Liver (tissue), 9 donors: Measurements from ENCODE around the gene ZNF488. TPM values are rescaled to one million over a fixed set of nuclear protein-coding genes. Genes with fewer than 3 reads are reported as not detected.

Source experiments
- DNase-seq: peaks from one replicate; pipeline ENCODE4 v3.0.0-alpha.2; 2017; ENCODE audit warnings: low spot score
- H3K27ac ChIP-seq, 2 donors: one replicate each; pipeline ENCODE4 v1.7.0; 2013; ENCODE audit warnings: inconsistent platforms in 2 of 2, low read length in 2 of 2, control low read depth in 1 of 2, low read depth in 1 of 2, mild to moderate bottlenecking in 1 of 2
- H3K27me3 ChIP-seq, 4 donors: one replicate each; pipeline versions ENCODE4 v1.6.1 to v1.7.0; 2013; ENCODE audit warnings: low read length in 3 of 4, inconsistent platforms in 1 of 4, mild to moderate bottlenecking in 1 of 4, moderate library complexity in 1 of 4; ENCODE audit not compliant: control insufficient read depth in 4 of 4, insufficient read depth in 4 of 4
- H3K36me3 ChIP-seq, 4 donors: one replicate each; pipeline versions ENCODE4 v1.6.1 to v1.7.0; 2013; ENCODE audit warnings: low read length in 3 of 4, mild to moderate bottlenecking in 3 of 4, low read depth in 1 of 4, moderate library complexity in 1 of 4; ENCODE audit not compliant: control insufficient read depth in 4 of 4, insufficient read depth in 3 of 4
- H3K4me1 ChIP-seq, 4 donors: one replicate each; pipeline versions ENCODE4 v1.6.1 to v1.7.0; 2013; ENCODE audit warnings: low read length in 3 of 4, mild to moderate bottlenecking in 3 of 4, moderate library complexity in 1 of 4; ENCODE audit not compliant: control insufficient read depth in 4 of 4, insufficient read depth in 4 of 4
- H3K4me3 ChIP-seq, 3 donors: one replicate each; pipeline versions ENCODE4 v1.6.1 to v1.7.0; 2013; ENCODE audit warnings: low read length in 3 of 3, control low read depth in 1 of 3, low read depth in 1 of 3, mild to moderate bottlenecking in 1 of 3
- H3K9ac ChIP-seq, 2 donors: one replicate each; pipeline ENCODE4 v1.7.0; 2013; ENCODE audit warnings: low read length in 2 of 2, mild to moderate bottlenecking in 2 of 2, moderate library complexity in 2 of 2, control low read depth in 1 of 2, low read depth in 1 of 2
- H3K9me3 ChIP-seq, 4 donors: one replicate each; pipeline versions ENCODE4 v1.6.1 to v1.7.0; 2013; ENCODE audit warnings: low read length in 3 of 4; ENCODE audit not compliant: control insufficient read depth in 4 of 4
- ATF3 ChIP-seq: IDR thresholded peaks from 2 replicates; pipeline ENCODE4 v1.6.1; 2016; ENCODE audit warnings: antibody characterized with exemption
- CTCF ChIP-seq: fragments of 150-350 bp; IDR thresholded peaks from 2 replicates; pipeline ENCODE4 v1.5.1; 2017; ENCODE audit warnings: improper control_type of control experiment, low read depth, low read length; ENCODE audit not compliant: missing input control
- EGR1 ChIP-seq, 2 donors: IDR thresholded peaks; 2 replicates each; pipeline ENCODE4 v1.6.1; 2016 to 2018; ENCODE audit warnings: antibody characterized with exemption in 2 of 2, low read depth in 2 of 2
- FOXA1 ChIP-seq: IDR thresholded peaks from 2 replicates; pipeline ENCODE4 v1.6.1; 2016; ENCODE audit warnings: antibody characterized with exemption
- FOXA2 ChIP-seq: IDR thresholded peaks from 2 replicates; pipeline ENCODE4 v1.6.1; 2016; ENCODE audit warnings: antibody characterized with exemption
- GABPA ChIP-seq, 2 donors: IDR thresholded peaks in 1 of 2; conservative IDR thresholded peaks in 1 of 2; 2 replicates each; pipeline ENCODE4 v1.6.1; 2016; ENCODE audit warnings: antibody characterized with exemption in 2 of 2, mild to moderate bottlenecking in 1 of 2, moderate library complexity in 1 of 2
- HNF4A ChIP-seq, 2 donors: conservative IDR thresholded peaks; 2 replicates each; pipeline ENCODE4 v1.6.1; 2016; ENCODE audit warnings: antibody characterized with exemption in 2 of 2, mild to moderate bottlenecking in 2 of 2
- HNF4G ChIP-seq: IDR thresholded peaks from 2 replicates; pipeline ENCODE4 v1.6.1; 2016; ENCODE audit warnings: antibody characterized with exemption
- JUND ChIP-seq, 2 donors: IDR thresholded peaks; 2 replicates each; pipeline ENCODE4 v1.6.1; 2016; ENCODE audit warnings: antibody characterized with exemption in 2 of 2
- MAX ChIP-seq: IDR thresholded peaks from 2 replicates; pipeline ENCODE4 v1.6.1; 2016; ENCODE audit warnings: antibody characterized with exemption
- NR2F2 ChIP-seq: IDR thresholded peaks from 2 replicates; pipeline ENCODE4 v1.6.1; 2016; ENCODE audit warnings: antibody characterized with exemption
- RAD21 ChIP-seq, 2 donors: IDR thresholded peaks; 2 replicates each; pipeline ENCODE4 v1.6.1; 2016; ENCODE audit warnings: antibody characterized with exemption in 2 of 2, mild to moderate bottlenecking in 2 of 2
- REST ChIP-seq: IDR thresholded peaks from 2 replicates; pipeline ENCODE4 v1.6.1; 2016; ENCODE audit warnings: antibody characterized with exemption, mild to moderate bottlenecking
- RXRA ChIP-seq, 2 donors: IDR thresholded peaks; 2 replicates each; pipeline ENCODE4 v1.6.1; 2017 to 2018; ENCODE audit warnings: antibody characterized with exemption in 2 of 2, mild to moderate bottlenecking in 1 of 2
- SP1 ChIP-seq: IDR thresholded peaks from 2 replicates; pipeline ENCODE4 v1.6.1; 2018; ENCODE audit warnings: antibody characterized with exemption, mild to moderate bottlenecking
- TAF1 ChIP-seq: conservative IDR thresholded peaks from 2 replicates; pipeline ENCODE4 v1.6.1; 2016; ENCODE audit warnings: antibody characterized with exemption, mild to moderate bottlenecking
- YY1 ChIP-seq: IDR thresholded peaks from 2 replicates; pipeline ENCODE4 v1.6.1; 2016; ENCODE audit warnings: antibody characterized with exemption, mild to moderate bottlenecking
- ZBTB33 ChIP-seq: IDR thresholded peaks from 2 replicates; pipeline ENCODE4 v1.6.1; 2016; ENCODE audit warnings: antibody characterized with exemption
- WGBS: extraction: QIAGEN DNeasy Blood & Tissue Kit; methylation state at CpG from one replicate; pipeline ENCODE4 v1.1.7; 2013; 5-methylcytosine and 5-hydroxymethylcytosine counted together
- polyA plus RNA-seq, 2 donors: library from polyadenylated mRNA; stranded (reverse) in 1 of 2; unstranded in 1 of 2; fragments of 200-250 nt in 1 of 2; fragments of >200 nt in 1 of 2; fragmentation: Nextera tagmentation in 1 of 2; extraction: Ambion mirVana in 1 of 2; gene quantifications; one replicate each; pipeline versions ENCODE4 v1.2.1 to v1.2.3, GENCODE V29; 2013 to 2015
- total RNA-seq, 2 donors: library from RNA; depleted of rRNA; stranded (reverse); fragments of >200 nt; gene quantifications; one replicate each; pipeline ENCODE4 v1.2.3, GENCODE V29; 2014
- donor health status: healthy.
- donor health status: healthy.
- donor health status: healthy.
- donor health status: healthy.
- donor health status: healthy.

ZNF488 gene
- total and polyA plus RNA-seq, 4 donors = 0.02 to 0.09 TPM; not detected in 2

GRCh38 chr10:47361293-47361692 lies 22.8 kb downstream of the ZNF488 start:
- 63% methylated on average over 9 of the region's 9 CpGs for WGBS
- no peak overlapping the region for H3K4me3 ChIP-seq
- H3K27me3 ChIP-seq = no peaks in the 10 kb centered on the region
- no peaks in the 10 kb centered on the region for H3K4me1 ChIP-seq
- no peaks in the 10 kb centered on the region for H3K36me3 ChIP-seq
- peak; percentile 58 for DNase-seq
- no peaks in the 10 kb centered on the region for H3K9me3 ChIP-seq
- H3K27ac ChIP-seq = no peak overlapping the region
- H3K9ac ChIP-seq = no peak overlapping the region
- no peak for TF ChIP-seq TAF1
- TF ChIP-seq ATF3 = no peak
- TF ChIP-seq CTCF = peak; percentile 44
- peak; percentile 38 to 64 for TF ChIP-seq RAD21 (IDR thresholded peaks at IDR 0.05)
- no peak for TF ChIP-seq EGR1 (IDR thresholded peaks at IDR 0.05; ENCODE audit: low read depth in 2 of 2)
- no peak for TF ChIP-seq JUND (IDR thresholded peaks at IDR 0.05)

GRCh38 chr10:47360419-47361040 lies 23.6 kb downstream of the ZNF488 start:
- DNase-seq = no peak

More at GRCh38 chr10:47360419-47361040, 23.6 kb downstream of the ZNF488 start:
- TF ChIP-seq REST (no peak), FOXA1 (no peak), YY1 (no peak), JUND (IDR thresholded peaks at IDR 0.05) (no peak), RAD21 (IDR thresholded peaks at IDR 0.05) (no peak), TAF1 (no peak), ZBTB33 (no peak), SP1 (no peak), CTCF (no peak), RXRA (IDR thresholded peaks at IDR 0.05) (no peak), HNF4G (no peak), HNF4A (conservative IDR thresholded peaks at IDR 0.05) (no peak), NR2F2 (no peak), FOXA2 (no peak), GABPA (IDR thresholded peaks at IDR 0.05 in 1 of 2, conservative IDR thresholded peaks at IDR 0.05 in 1 of 2) (no peak), ATF3 (no peak), MAX (no peak), EGR1 (IDR thresholded peaks at IDR 0.05; ENCODE audit: low read depth in 2 of 2) (no peak)
- Histone ChIP-seq H3K27me3 (no peaks in the 10 kb centered on the region), H3K9me3 (no peaks in the 10 kb centered on the region), H3K36me3 (no peaks in the 10 kb centered on the region), H3K4me3 (no peak overlapping the region), H3K9ac (no peak overlapping the region), H3K27ac (no peak overlapping the region), H3K4me1 (no peaks in the 10 kb centered on the region)
- WGBS = 91% methylated on average over 14 of the region's 14 CpGs
